ENCODE data around the gene ITGB7. TPM values are rescaled to one million over a fixed set of nuclear protein-coding genes. Genes with fewer than 3 reads are reported as not detected.

The ITGB7 gene
- total RNA-seq, 1 experiment from 2014 or later = 0.98 TPM

- Histone ChIP-seq H3K9me3 (ENCODE audit: control insufficient read depth, insufficient read depth, low read depth, low read length) (no peaks in the 10 kb centered on the region), H3K4me3 (ENCODE audit: low read depth in 2 of 2, low read length in 2 of 2) (no peak overlapping the region), H3K27ac (ENCODE audit: low read length) (no peak overlapping the region; the same call in 1 of the 2 replicates), H3K36me3 (ENCODE audit: control insufficient read depth, insufficient read depth, low read length) (no peaks in the 10 kb centered on the region), H3K4me1 (ENCODE audit: control insufficient read depth, insufficient read depth, low read length) (peaks cover 12% of the 10 kb centered on the region), H3K27me3 (ENCODE audit: control insufficient read depth, insufficient read depth, low read length) (no peaks in the 10 kb centered on the region)
- intact Hi-C loops (cut with micrococcal nuclease; ENCODE audit: unreplicated experiment) (no loop called here), in situ Hi-C loops (cut with HindIII; ENCODE audit: low pct_unique_long_range_greater_than_20kb, low sequenced_read_pairs) (no loop called here)
- ATAC-seq = peak; percentile 49; the same call in 1 of the 2 replicates
- no TSS peak for BruUV-seq (replicated peaks)
- ChIA-PET POLR2A (no interaction called here), CTCF (interaction anchor here (0.7 to 1.3 kb wide), 3 partner anchors 14 to 148 kb away, joined by 4 to 7 read pairs (median 5); no protein-coding TSS in a partner anchor)
- TF ChIP-seq, protein P1, sequence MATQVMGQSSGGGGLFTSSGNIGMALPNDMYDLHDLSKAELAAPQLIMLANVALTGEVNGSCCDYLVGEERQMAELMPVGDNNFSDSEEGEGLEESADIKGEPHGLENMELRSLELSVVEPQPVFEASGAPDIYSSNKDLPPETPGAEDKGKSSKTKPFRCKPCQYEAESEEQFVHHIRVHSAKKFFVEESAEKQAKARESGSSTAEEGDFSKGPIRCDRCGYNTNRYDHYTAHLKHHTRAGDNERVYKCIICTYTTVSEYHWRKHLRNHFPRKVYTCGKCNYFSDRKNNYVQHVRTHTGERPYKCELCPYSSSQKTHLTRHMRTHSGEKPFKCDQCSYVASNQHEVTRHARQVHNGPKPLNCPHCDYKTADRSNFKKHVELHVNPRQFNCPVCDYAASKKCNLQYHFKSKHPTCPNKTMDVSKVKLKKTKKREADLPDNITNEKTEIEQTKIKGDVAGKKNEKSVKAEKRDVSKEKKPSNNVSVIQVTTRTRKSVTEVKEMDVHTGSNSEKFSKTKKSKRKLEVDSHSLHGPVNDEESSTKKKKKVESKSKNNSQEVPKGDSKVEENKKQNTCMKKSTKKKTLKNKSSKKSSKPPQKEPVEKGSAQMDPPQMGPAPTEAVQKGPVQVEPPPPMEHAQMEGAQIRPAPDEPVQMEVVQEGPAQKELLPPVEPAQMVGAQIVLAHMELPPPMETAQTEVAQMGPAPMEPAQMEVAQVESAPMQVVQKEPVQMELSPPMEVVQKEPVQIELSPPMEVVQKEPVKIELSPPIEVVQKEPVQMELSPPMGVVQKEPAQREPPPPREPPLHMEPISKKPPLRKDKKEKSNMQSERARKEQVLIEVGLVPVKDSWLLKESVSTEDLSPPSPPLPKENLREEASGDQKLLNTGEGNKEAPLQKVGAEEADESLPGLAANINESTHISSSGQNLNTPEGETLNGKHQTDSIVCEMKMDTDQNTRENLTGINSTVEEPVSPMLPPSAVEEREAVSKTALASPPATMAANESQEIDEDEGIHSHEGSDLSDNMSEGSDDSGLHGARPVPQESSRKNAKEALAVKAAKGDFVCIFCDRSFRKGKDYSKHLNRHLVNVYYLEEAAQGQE (IDR thresholded peaks at IDR 0.05; ENCODE audit: insufficient read depth in 1 of 2, low read depth in 2 of 2, low read length in 1 of 2) = no peak
- TF ChIP-seq TCF7L2 (IDR thresholded peaks at IDR 0.05; ENCODE audit: low read depth, low read length) = no peak
- DNase-seq (ENCODE audit: low read depth, low spot score) = no peak
Measured at GRCh38 chr12:53173085-53173715, 33.9 kb downstream of the ITGB7 start.

DNA sequence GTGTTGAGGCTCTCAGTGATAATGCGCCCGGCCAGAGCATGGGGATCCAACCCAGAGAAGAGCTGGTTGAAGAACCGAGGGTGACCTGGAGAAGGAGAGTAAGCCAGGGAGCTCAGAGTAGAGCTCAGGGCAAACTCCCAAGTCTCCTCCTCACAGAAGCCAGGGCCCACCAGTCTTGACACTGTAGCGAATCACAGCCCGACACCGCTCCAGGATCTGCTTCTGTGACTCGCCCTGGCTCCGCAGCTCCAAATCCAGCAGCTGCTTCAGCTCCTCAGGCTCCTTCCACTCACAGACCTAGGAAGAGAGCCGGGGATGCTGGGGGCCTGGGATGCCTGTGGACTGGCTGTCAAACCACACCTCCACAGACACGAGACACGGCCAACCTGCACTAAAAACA is 34.7 kb downstream of the ITGB7 start:
- no peak for ATAC-seq
- in situ Hi-C loops (cut with HindIII; ENCODE audit: low pct_unique_long_range_greater_than_20kb, low sequenced_read_pairs) = no loop called here
- intact Hi-C loops (cut with micrococcal nuclease; ENCODE audit: unreplicated experiment) = no loop called here

More for the DNA sequence above, 34.7 kb downstream of the ITGB7 start:
- no peak for TF ChIP-seq POLR2AphosphoS5 (IDR thresholded peaks at IDR 0.05; ENCODE audit: low read depth, low read length)
- TF ChIP-seq TCF7L2 (IDR thresholded peaks at IDR 0.05; ENCODE audit: low read depth, low read length) = no peak
- no peak for TF ChIP-seq SIN3A (IDR thresholded peaks at IDR 0.05; ENCODE audit: borderline replicate concordance, insufficient read depth, low read depth, low read length)
- TF ChIP-seq, protein P1 (IDR thresholded peaks at IDR 0.05; ENCODE audit: insufficient read depth in 1 of 2, low read depth in 2 of 2, low read length in 1 of 2) = no peak
- TF ChIP-seq CTCF (IDR thresholded peaks at IDR 0.05) = no peak
- ChIA-PET POLR2A (no interaction called here), CTCF (no interaction called here)
- H3K4me3 ChIP-seq (ENCODE audit: low read depth in 2 of 2, low read length in 2 of 2) = no peak overlapping the region
- H3K9me3 ChIP-seq (ENCODE audit: control insufficient read depth, insufficient read depth, low read depth, low read length) = no peaks in the 10 kb centered on the region
- no TSS peak for BruUV-seq (replicated peaks)
- H3K36me3 ChIP-seq (ENCODE audit: control insufficient read depth, insufficient read depth, low read length) = no peaks in the 10 kb centered on the region
- H3K27ac ChIP-seq (ENCODE audit: low read length) = no peak overlapping the region
- no peaks in the 10 kb centered on the region for H3K27me3 ChIP-seq (ENCODE audit: control insufficient read depth, insufficient read depth, low read length)
- no peak for DNase-seq (ENCODE audit: low read depth, low spot score)
- peaks cover 12% of the 10 kb centered on the region for H3K4me1 ChIP-seq (ENCODE audit: control insufficient read depth, insufficient read depth, low read length)

Measured in Panc1 (cell line).